NCI-H2227 (cell line): ENCODE data around the gene DNMBP.

Source experiments
- DNase-seq: peaks from one replicate; lab custom pipeline; 2025; ENCODE audit not compliant: unreplicated experiment; lab: John Stamatoyannopoulos, UW

DNMBP gene

GRCh38 chr10:100009793-100010676 is at the start of gene DNMBP:
TSS of gene DNMBP (minus strand) at chr10:100009947. CDS start at chr10:99972124, 37,823 bp downstream.
- DNase-seq = peak; percentile 88

- DNase-seq = no peak
These were observed 48.2 kb upstream of the DNMBP start for GRCh38 chr10:100057948-100058347.

GRCh38 chr10:100053686-100054460 is 44.1 kb upstream of the DNMBP start:
- DNase-seq = no peak

GRCh38 chr10:100046021-100046486 is 36.3 kb upstream of the DNMBP start:
- peak; percentile 79 for DNase-seq

GRCh38 chr10:100045592-100045991 is 35.8 kb upstream of the DNMBP start:
- DNase-seq = no peak

GRCh38 chr10:100043796-100044195 is 34.0 kb upstream of the DNMBP start:
- DNase-seq = no peak

GRCh38 chr10:100043344-100043743 is 33.6 kb upstream of the DNMBP start:
- DNase-seq = no peak

- no peak for DNase-seq
These were observed 31.7 kb upstream of the DNMBP start for GRCh38 chr10:100041306-100042002.

GRCh38 chr10:100038561-100039071 is 28.9 kb upstream of the DNMBP start:
- no peak for DNase-seq

GRCh38 chr10:100037758-100038315 is 28.1 kb upstream of the DNMBP start:
- DNase-seq = no peak

- no peak for DNase-seq
These were observed 27.1 kb upstream of the DNMBP start for GRCh38 chr10:100036850-100037249.

GRCh38 chr10:100033766-100034418 is 24.1 kb upstream of the DNMBP start:
- DNase-seq = no peak

- DNase-seq = no peak
These were observed 17.7 kb upstream of the DNMBP start for GRCh38 chr10:100027416-100027815.

GRCh38 chr10:100025576-100025975 is 15.8 kb upstream of the DNMBP start:
- no peak for DNase-seq

- DNase-seq = no peak
These were observed 15.0 kb upstream of the DNMBP start for GRCh38 chr10:100024748-100025147.

- no peak for DNase-seq
These were observed 12.7 kb upstream of the DNMBP start for GRCh38 chr10:100022403-100022802.

GRCh38 chr10:100021322-100021721 is 11.6 kb upstream of the DNMBP start:
- DNase-seq = no peak

GRCh38 chr10:100020886-100021253 is 11.1 kb upstream of the DNMBP start:
- DNase-seq = peak; percentile 38

- DNase-seq = peak; percentile 38
These were observed 10.6 kb upstream of the DNMBP start for GRCh38 chr10:100020142-100020885.

GRCh38 chr10:100019787-100020141 is 10.0 kb upstream of the DNMBP start:
- peak; percentile 20 for DNase-seq
